GM18870 (cell line): ENCODE data around the gene RASSF4.
A peak's percentile ranks its signal among the peaks of the same experiment; 100 is the strongest.

ENCODE experiments used
- ATAC-seq: cut with Tn5 transposase; IDR thresholded peaks from one replicate; pipeline ENCODE4 v1.9.1; 2021; ENCODE audit warnings: moderate library complexity; ENCODE audit not compliant: unreplicated experiment

RASSF4 gene

GRCh38 chr10:44959247-44960087 lies at the start of gene RASSF4:
Gene RASSF4, plus strand, starts transcription at chr10:44959802. Its CDS starts 10,401 bp downstream, at chr10:44970203.
- peak; percentile 69 for ATAC-seq

DNA sequence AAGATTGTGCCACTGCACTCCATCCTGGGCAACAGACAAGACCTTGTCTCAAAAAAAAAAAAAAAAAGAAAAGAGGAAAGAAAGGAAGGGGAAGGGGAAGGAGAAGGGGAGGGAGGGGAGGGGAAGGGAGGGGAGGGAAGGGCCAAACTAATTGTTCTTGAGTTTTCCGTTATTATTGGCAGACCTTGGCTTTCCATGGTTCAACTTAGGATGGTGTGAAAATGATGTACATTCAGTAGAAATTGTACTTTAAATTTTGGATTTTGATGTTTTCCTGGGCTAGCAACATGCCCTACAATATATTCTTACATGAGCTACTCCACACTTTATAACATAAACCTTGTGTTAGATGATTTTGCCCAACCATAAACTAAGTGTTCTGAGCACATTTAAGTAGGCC lies 49.7 kb upstream of the RASSF4 start:
- ATAC-seq: no peak

DNA sequence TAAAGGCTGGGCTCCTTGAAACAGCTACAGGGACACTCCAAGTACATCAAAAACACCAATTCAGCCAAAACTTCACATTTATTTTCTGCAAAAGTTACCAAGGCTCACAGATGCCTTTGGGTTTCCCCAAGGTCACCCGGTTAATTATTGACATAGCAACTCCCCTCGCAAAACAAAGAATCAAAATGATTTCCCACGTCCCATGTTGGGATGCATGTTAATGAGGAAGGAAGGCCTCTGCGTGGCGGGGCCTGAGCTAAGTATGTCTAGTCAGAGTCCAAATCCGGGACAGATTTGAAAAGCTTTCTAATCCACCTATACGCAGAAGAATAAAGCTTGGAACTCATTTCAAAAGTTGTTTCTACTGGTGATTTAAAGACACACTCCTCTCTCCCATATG lies 49.0 kb upstream of the RASSF4 start:
- ATAC-seq: no peak

GRCh38 chr10:44911081-44911540 lies 48.5 kb upstream of the RASSF4 start, which contains the start of gene TMEM72:
Gene TMEM72, plus strand, starts transcription at chr10:44911337. Its CDS starts 176 bp downstream, at chr10:44911513.
- ATAC-seq: no peak

DNA sequence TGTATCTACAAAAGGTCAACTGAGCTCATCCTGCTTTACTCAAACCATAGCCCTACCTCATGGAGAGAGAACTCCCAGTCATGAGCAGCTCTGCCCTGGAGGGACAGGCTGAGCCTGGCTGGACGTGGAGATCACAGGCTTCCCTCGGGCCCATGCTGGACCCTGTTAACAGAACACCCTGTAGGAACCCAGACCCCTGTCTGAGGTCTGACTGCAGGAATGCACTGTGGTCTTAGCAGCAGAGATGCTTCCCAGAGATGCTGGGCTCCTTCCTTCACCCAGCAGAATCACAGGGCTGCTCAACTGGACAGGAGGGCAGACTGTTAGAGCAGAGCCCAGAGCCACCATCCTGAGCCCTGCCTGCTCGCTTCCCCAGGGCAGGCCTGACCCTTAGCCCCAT lies 47.7 kb upstream of the RASSF4 start:
- ATAC-seq: no peak

- no peak for ATAC-seq
These were observed 46.1 kb upstream of the RASSF4 start for GRCh38 chr10:44913350-44914081.

- no peak for ATAC-seq
These were observed 44.7 kb upstream of the RASSF4 start for GRCh38 chr10:44914891-44915290.

GRCh38 chr10:44916429-44916828 lies 43.2 kb upstream of the RASSF4 start:
- ATAC-seq: no peak

GRCh38 chr10:44917848-44918247 lies 41.8 kb upstream of the RASSF4 start:
- no peak for ATAC-seq

DNA sequence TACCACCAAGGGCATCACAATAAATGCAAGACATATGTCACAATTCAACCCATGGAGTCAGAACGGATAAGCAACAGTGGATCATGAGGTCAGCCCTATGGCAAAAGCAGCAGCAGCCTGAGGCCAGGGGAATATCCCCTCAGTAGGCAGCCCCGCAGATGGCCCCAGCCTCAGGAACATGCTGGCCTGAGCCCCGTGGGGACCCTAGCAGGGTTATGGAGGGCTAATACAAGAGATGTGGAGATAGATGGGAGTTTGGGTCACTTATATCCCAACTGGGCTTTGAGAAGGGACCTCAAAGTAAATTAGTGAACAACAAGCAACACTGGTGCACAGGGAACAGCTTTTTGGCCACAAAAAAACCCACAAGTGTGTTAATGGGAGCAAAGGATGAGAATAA lies 39.4 kb upstream of the RASSF4 start:
- ATAC-seq: no peak

GRCh38 chr10:44921061-44921460 lies 38.5 kb upstream of the RASSF4 start:
- ATAC-seq: no peak

- no peak for ATAC-seq
These were observed 38.1 kb upstream of the RASSF4 start for GRCh38 chr10:44921506-44921905.

DNA sequence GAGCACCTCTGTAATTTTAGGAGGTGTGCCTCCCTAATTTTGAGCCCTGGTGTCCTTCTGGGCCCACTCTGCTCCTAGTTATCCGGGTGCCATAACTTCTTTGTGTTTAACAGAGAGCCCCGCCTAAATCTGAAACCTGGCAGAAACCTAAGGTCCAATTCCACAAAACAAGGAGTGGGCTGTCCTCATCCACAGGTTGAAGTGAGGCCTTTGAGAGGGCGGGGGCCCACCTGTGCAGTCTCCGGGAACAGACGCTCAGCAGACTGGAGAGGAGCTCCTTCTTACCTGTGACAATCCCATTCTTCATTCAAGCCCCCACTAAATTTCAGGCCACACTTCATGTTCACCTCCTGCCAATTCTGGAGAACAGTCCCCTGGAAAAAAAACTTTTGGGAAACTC lies 37.6 kb upstream of the RASSF4 start:
- no peak for ATAC-seq

DNA sequence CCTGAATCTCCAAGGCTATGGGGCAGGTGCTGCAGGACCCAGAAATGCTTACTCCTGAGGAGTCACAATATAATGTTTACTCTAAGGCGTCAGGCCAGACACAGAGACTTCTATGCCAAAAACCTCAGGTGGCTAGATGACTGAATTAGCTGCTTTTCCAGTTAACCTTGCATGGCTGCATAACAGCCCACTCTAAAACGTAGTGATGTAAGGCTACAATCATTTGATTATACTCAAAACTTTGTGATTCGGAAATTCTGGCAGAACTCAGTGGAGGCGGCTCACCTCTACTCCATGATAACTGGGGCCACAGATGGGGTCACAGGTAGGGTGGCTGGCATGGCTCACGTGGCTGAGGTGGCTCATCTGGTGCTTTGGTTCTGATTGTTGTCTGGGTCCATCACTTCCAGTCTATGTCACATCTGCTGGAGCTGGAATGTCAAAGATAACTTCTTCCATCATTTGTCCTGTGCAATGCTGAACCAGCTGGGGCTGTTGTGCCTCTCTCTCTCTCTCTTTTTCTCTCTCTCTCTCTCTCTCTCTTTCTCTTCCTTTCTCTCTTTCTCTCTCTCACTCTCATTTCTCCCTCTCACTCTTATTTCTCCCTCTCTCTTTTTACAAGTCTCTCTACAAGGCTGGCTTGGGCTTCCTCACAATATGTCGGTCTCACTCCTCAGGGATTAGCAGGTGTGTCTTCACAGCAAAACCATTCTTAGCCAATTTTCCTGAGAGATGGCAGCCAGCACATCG lies 36.6 kb upstream of the RASSF4 start:
- no peak for ATAC-seq

DNA sequence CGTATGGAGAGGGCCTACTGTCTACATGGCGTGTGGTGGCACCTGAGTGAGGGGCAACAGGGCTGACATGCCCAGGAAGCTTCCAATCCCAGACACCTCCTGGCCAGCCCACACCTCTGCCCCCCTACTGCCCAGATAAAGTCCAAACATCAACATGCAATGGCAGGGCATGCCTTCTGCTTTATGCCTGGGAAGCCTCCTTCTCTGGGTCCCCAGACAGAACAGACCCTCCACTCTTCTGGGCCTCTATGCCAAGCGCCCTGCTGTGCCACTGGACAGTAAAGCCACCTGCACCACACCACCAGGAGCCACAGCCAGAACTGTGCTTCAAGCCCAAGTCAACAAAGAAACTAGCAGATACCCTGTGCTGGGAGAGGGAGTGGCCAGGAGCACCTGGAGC lies 36.0 kb upstream of the RASSF4 start:
- ATAC-seq: no peak

DNA sequence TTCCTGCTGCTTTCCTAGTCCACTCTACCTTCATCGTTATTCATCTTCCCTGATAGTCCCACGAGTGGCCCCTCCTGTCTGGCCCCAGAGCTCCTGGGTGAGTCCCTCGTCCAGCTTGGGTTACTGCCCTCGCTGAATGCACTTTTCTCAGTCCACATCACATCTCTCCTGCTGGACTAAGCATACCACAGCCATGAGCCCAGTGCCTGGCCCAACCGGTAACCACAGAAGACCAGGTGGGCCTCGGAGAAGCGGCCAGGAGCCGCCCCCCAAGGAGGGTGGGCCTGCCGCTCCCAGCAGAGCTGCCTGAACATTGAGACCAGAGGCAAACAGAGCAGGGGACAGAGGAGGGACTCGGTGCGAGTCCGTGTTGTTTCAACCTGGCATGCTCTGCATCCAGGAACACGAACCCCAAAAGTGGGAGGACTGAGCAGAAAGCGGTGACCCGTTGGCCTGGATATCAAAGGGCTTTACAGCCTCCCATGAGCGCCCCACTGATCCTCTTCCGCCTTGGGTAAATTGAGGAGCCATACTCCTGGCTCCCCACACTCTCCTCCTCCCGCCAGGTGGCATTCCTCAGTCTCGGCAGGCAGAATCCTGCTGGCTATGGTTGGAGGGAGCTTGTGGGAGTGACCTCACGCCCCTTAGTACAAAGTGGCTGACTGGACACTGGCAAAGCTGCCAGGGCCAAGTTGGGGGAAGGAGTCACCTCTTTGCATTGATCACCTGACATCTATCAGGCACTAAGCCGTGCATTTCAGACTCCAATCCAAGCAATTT lies 35.2 kb upstream of the RASSF4 start:
- no peak for ATAC-seq

- no peak for ATAC-seq
These were observed 34.4 kb upstream of the RASSF4 start for GRCh38 chr10:44925224-44925623.

DNA sequence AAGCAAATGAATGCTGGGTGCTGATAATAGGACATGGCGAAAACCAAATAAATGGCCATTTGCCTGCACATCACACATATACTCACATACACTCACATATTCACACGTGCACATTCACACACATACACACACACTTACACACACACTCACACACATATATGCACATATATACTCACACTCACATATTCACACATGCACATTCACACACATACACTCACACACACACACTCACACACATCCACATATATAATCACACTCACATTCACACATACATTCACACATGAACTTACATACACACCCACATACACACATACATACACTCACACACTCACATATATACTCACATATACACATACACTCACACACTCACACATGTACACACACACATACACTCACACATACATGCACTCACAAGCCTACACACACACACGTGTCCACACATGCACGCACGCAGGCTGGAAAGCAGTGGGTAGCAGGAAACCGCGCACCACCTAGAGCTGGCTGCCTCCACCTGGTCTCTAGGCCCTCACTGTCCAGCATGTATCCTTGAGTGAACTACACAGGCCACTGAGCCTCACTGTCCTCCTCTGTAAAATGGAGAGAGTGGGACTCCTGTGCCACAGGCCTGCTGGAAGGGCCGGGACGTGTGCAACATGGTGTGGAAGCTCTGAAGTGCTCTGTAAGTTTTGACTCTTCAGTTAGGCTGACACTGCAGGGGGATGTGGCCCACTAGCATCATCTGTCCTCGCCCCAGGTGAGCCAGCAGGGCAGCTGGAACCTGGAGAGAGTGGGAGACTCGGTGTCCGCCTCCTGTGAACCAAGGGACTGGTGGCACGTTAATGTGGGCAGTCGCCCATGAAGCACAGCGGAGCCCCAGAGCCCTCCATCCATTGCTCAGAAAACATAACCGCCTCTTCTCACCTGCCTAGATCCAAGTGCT lies 33.5 kb upstream of the RASSF4 start:
- ATAC-seq: no peak

GRCh38 chr10:44926751-44927351 lies 32.8 kb upstream of the RASSF4 start:
- ATAC-seq: no peak
